ENCODE measurements around the gene TLR2.

The TLR2 gene, protein sequence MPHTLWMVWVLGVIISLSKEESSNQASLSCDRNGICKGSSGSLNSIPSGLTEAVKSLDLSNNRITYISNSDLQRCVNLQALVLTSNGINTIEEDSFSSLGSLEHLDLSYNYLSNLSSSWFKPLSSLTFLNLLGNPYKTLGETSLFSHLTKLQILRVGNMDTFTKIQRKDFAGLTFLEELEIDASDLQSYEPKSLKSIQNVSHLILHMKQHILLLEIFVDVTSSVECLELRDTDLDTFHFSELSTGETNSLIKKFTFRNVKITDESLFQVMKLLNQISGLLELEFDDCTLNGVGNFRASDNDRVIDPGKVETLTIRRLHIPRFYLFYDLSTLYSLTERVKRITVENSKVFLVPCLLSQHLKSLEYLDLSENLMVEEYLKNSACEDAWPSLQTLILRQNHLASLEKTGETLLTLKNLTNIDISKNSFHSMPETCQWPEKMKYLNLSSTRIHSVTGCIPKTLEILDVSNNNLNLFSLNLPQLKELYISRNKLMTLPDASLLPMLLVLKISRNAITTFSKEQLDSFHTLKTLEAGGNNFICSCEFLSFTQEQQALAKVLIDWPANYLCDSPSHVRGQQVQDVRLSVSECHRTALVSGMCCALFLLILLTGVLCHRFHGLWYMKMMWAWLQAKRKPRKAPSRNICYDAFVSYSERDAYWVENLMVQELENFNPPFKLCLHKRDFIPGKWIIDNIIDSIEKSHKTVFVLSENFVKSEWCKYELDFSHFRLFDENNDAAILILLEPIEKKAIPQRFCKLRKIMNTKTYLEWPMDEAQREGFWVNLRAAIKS

DNA sequence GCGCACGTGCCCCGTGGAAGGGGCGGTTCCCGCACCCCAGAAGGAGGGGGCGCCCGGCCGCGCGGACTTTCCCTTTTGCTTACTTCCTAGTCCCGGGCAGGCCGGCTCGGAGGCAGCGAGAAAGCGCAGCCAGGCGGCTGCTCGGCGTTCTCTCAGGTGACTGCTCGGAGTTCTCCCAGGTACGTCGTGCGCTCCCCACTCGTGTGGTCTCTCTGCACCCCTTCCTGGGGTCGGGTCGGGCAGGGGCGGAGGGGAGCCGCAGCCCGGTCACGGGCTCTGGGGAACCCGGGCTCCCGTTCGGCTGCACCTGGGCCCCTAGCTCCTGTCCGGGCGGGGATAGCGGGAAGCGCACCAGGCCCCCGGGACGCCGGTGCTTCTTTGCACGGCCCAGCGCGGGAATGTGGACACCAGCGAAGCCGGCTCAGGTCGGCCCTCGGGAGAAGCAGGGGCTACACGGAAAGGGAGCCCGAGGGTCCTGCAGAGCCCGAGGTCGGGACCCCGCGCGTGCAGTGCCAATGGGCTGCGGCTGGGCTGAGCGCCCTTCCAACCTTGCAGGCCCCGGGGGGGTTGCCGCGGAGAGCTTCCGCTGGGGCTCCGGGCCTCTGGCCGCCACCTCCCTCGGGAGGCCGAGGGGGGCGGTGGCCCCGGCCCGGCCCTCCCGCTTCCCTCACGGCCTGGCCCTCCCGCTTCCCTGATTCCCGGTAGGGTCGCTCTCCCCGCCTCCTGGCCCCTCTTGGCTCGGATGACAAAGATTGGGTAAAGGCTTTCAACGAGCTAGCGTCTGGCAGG, at the start of gene TLR2:
TSS of gene TLR2 (plus strand) at position 99 of the 789 bp plus-strand sequence. CDS start 18,628 bp downstream, outside the sequence.
- peak; percentile 34 to 53 for DNase-seq (ENCODE audit: low read depth in 2 of 2)

DNA sequence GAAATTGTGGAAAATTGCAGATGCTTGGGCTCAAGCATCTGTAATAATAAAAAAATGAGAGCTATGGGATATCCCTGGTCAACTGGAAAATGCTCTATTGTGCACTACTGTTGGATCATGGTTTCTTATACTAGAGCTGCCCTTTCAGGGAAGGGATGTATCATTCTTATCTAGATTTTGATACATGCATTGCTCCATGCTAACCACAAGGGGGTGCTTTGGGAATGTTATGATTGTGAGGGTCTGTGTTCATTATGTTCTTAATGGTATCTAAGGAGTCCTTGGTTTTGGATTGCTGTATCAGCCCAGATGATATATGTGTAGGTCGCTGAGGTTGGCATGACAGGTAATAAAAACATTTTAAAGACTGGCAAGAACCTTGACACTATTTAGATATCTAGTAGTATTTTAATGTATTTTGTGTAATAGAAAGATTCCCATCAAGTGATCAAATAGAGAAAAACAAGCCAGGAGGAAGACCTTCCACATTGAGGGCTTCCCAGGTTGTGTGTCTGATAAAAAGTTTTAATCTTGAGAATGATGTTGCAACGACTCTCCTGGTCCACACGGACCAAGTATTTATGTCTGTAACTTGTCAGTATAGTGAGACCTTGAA, 49.2 kb upstream of the TLR2 start:
- DNase-seq (ENCODE audit: low read depth in 2 of 2) = no peak

DNA sequence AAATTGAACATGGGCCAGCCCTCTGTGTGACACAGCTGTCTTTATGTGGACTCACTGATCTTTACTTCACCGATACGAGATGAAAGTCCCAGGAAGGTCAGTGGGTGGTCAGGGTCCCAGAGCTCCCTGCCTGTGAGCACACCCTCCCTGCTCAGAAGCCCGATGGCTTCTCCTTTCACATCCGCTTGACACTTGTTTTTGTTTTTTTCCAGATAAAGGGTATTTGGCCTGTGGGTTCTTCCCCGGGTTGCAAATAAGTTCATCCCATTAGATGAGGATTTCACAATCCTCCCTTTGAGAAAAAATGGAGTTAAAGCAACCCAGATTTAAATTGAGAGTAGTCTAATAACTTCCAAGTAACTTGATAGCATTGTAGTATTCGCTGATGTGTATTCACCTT, 48.2 kb upstream of the TLR2 start:
- no peak for DNase-seq (ENCODE audit: low read depth in 2 of 2)

DNA sequence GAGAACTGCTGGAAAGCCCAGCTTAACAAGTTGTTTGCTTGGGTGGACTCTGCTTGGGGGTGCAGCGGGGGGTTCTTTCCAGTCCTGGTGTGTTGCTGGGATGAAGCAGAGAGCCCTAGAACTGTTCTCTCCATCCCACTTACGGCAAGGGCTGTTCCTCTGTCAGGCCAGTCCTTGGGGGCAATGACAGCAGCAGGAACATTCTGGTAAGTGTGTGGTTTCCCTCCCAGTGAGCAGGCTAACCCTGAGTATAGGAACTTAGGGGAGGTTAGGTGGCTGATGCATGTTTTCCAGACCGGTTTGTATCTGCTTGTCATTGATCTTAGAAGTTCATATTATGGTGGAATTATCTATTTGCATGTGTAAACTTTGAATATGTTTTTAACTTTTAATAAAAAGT, 46.9 kb upstream of the TLR2 start:
- no peak for DNase-seq (ENCODE audit: low read depth in 2 of 2)

DNA sequence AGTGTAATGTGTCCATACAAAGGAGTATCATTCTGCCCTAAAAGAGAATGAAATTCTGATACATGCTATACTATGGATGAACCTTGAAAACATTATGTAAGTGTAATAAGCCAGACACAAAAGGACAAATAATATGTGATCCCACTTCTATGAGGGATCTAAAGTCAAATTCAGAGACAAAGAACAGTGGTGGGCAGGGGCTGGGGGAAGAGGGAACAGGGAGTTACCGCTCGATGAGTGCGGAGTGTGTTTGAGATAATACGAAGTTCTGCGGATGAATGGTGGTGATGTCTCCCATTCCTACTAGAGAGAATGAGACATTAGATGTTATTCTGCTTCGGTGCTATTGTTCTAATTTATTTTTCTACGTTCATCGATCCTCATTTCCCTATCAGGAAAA, 46.1 kb upstream of the TLR2 start:
- DNase-seq (ENCODE audit: low read depth in 2 of 2) = no peak

DNA sequence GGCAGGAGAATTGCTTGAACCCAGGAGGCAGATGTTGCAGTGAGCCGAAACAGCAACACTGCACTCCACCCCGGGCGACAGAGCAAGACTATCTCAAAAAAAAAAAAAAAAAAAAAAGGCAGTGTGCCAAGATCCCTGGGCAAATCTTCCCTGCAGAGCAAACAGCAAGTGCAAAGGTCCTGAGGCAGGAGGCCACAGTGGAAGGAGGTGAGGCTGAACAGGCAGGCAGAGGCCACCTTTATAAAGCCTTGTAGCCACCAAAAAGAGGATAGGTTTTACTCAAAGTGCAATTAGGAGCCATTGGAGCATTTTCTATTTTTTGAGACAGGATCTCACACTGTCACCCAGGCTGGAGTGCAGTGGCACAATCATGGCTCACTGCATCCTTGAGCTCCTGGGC, 45.1 kb upstream of the TLR2 start:
- no peak for DNase-seq (ENCODE audit: low read depth in 2 of 2)

DNA sequence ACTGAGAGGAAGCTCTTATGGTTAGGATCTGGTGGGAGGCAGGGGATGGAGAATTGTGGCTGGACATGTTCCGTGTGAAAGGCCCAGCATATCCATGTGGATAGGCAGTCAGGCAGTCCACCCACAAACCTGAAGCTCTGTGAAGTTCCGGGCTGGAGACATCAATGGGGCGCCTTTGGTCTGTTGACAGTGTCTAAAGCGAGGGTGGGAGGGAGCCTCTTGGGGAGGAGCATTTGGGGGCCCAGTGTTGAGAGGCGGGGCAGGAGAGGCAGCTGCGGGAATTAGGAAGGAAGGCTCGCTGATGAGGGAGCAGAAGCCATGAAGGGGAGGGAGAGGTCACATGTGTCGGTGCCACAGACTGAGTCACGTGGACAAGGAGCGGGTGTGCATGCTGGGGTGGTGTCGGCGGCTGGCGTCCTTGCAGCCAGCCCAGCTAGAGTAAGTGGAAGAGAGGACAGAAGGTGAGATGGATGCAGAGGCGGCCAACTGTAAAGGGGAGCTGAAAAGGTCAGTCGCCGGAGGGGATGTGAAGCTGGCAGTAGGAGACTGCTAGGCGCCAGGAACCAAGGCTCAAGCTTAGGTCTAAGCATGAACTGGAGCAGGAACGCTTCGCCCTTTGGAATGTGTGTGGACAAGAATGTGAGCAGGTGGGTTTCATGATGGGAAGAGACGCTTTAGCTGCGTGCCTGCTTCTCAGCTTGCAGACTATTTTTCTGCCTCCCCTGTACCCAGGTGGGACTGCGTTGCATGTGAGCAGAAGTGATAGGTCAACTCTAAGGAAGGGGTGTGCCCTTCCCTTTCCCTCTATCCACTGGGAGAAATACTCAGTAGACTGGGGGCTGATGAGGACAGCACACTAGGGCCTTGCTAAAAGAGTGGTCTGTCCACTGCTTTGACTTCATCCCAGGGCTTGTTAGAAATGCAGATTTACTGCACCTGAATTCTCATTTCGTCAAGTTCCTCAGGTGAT, 44.0 kb upstream of the TLR2 start:
- no peak for DNase-seq (ENCODE audit: low read depth in 2 of 2)

DNA sequence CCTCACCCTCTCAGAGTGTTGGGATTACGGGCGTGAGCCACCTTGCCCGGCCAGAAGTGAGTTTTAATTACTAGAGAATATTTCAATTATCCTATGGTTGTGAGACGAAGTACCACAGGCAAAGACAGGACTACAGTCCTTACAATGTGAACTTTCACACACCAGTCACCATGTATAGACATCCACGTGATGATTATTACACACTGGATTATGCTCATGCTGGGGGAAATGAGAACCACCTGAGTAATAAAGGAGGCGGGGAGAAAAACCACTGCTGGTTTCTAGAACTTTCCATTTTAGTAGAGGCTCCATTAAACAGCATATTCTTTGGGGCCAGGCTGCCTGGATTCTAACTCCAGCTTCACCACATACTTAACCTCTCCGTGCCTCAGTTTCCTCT, 42.5 kb upstream of the TLR2 start:
- DNase-seq (ENCODE audit: low read depth in 2 of 2) = no peak

DNA sequence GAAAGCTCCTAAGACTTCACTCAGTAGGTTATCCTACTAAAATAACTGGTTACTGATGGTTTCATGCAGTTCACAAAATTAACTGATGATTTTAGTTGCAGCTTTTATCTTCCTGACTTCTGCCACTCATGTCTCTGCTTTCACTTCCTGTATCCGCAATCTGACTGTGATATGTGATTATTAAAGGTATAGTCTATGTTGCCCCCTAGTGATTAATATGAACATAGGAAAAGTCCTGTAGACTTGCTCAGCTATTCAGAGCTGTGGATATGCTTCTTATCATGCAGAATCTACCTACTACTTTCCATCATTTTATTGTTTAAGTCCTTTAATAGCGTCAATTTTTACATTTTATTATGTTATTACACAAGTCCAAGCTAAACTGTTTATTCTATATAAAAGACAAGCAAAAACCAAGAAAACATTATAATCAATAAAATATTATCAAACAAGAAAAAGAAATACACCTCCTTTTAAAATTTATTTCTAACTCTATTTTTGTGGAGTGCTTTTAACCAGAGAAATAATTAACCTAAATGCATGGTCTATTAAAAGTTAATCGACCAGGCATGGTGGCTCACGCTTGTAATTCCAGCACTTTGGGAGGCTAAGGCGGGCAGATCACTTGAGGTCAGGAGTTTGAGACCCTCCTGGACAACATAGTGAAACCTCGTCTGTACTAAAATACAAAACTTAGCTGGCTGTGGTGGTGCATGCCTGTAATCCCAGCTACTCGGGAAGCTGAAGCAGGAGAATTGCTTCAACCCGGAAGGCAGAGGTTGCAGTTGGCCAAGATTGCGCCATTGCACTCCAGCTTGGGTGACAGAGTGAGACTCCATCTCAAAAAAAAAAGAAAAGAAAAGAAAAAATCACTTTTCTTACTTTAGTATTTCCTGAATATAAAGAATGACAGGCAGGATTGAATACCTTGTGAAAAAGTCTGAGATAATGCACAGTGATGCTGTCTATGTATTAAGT, 40.4 kb upstream of the TLR2 start:
- DNase-seq (ENCODE audit: low read depth in 2 of 2) = no peak

DNA sequence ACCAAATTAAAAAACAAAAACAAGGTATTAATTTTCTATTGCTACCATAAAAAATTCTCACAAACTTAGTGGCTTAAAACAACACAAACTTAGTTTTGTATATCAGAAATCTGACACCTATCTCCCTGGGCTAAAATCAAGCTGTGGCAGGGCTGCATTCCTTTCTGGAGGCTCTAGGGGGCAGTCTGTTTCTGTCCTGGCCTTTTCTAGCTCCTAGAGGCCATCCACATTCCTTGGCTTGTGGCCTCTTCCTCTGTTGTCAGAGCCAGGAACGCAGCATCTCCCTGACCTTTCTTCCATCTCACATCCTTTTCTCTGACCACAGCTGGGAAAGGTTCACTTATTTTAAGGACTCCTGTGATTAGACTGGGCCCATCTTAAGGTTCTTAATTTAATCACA, 38.9 kb upstream of the TLR2 start:
- peak in 1 of 2 experiments; percentile 15 for DNase-seq (ENCODE audit: low read depth in 2 of 2)

DNA sequence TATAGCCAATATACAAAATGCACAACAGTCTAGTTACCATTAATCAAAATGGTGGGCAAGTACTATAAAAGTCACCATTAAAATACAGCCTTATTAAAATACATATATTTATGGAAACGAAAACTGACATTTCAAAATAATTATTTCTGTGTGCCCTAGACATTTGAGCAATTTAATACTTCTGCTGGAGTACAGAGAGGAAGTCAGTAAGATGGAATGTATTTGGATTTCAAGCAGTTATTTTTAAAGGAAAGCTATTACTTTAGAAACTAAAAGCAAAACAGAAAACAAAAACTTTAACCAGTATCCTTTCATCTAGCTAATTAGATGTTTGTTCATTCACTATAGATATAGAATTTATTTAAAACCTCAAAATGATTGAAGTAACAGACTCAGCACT, 37.8 kb upstream of the TLR2 start:
- no peak for DNase-seq (ENCODE audit: low read depth in 2 of 2)

DNA sequence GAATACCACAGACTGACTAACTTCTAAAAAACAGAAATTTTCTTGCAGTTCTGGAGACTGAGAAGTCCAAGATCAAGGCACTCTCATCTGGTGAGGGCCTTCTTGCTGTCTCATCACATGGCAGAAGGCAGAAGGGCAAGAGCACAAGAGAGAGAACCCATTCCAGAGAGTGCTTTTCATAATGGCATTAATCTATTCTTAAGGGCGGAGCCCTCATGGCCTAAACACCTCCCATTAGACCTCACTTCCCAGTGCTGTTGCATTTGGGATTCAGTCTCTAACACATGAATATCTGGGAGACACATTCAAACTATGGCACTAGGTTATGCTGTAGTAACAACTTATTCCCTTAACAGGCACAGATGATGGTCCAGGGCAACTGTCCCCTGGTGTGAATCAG, 37.1 kb upstream of the TLR2 start:
- DNase-seq (ENCODE audit: low read depth in 2 of 2) = no peak

DNA sequence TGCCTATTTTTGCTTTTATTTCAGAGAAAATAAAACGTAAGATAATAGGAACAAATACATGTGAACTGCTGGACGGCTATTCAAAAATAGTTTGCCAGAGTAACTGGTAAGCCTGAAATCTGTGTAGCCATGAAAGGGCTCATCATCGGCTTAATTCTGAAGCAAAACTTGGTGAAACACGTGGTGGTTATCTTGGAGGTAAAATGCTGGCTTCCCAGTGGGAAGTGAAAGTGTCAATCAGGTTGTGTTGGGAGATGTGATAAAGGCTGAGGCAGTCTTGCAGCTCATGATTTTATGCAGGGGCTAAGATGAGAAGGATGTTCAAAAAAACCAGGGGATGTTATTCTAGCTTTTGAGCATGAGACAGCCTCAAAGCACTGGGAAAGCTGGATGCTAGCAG, 36.1 kb upstream of the TLR2 start:
- DNase-seq (ENCODE audit: low read depth in 2 of 2) = no peak

DNA sequence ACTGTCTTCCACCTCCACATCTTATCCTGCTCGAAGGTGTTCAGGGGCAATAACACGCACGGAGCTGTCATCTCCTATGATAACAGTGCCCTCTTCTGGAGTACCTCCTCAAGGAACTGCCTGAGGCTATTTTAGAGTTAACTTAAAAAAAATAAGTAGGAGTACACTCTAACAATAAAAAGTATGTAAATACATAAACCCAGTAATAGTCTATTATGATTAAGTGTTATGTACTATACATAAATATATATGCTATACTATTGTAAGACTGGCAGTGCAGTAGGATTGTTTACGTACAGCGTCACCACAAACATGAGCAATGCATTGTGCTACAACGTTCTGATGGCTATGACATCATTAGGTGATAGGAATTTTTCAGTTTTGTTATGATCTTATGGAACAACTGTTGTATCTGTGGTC, 34.5 kb upstream of the TLR2 start:
- DNase-seq (ENCODE audit: low read depth in 2 of 2) = no peak

DNA sequence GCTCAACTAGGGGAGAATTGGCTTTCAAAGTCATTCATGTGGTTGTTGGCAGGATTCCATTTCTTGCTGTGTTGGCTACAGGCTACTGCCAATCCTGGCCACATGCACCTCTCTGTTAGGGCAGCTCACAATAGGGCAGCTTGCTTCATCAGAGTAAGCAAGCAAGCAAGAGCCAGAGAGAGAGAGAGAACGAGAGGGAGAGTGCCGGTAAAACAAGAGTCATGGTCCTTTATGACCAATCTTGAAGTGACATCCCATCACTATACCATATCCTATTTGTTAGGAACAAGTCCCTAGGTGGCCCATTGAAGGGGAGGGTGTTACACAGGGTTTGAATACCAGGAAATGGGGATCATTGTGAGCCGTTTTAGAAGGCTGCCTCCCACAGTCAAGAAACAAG, 33.0 kb upstream of the TLR2 start:
- no peak for DNase-seq (ENCODE audit: low read depth in 2 of 2)

DNA sequence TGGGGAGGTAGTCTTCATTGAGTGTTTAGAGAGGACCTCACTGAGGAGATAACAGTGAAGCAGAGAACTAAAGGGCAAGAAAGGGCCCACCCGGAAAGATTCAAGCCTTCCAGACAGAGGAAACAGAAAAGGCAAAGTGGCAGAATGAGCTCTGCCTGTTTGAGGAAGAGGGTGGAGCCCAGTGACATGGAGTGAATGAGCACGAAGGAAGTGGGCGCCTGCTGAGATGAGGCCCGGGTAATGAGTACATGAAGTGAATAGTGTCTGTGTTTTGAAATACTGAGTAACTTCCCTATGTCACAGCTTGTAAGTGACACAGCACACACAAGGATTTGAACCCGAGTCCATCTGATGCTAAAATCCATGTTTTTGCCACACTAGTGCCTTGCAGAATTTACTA, 32.5 kb upstream of the TLR2 start:
- DNase-seq (ENCODE audit: low read depth in 2 of 2) = peak; percentile 21 to 23

DNA sequence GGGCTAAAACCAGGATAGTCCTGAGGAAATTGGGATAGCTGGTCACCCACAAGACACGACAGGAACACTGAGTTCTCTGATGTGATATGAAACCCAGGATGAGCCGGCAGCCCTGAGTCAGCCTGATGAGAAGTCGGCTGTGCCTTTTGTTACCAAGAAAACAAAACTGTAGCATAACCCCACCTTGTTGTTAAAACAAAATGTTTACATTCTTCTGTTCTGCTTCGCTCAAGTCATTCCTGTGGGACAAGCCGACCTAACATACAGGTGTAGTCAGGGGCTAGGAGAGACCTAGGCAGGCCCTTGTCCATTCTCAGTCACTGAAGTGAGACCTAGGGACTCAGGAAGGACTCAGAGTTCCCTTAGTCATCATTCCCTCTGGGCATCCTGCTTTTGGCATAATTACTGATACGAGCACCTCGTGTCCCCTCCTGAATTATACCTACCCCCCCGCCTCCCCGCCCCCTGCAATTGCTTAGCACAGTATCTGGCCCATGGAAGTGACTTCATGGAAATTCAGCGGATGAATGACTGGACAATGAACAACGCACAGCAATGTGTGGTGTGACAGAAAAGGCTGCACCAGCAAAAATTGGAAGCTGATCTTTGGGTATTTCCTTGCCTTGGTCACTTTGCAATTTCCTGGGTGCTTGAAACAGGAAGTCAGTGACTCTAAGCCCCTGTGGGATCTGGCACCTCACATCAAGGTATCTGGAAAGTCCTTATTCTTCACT, 31.9 kb upstream of the TLR2 start:
- no peak for DNase-seq (ENCODE audit: low read depth in 2 of 2)

DNA sequence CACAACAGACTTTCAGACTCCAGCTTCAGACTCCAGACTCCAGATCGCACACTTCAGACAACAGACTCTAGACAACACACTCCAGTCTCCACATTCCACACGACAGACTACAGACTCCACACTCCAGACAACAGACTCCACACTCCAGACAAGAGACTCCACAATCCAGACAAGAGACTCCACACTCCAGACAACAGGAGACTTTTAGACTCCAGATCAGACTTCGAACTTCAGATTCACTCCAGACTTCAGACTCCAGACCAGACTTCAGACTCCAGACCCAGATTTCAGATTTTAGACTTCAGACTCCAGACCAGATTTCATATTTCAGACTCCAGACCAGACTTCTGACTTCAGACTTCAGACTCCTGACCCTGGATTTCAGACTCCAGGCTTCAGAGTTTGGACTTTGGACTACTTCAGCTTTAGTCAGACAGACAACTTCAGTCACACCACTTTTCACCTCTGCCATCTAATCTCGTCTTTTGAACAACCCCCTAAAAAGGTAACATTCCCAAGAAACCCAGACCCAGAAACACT, 29.0 kb upstream of the TLR2 start:
- DNase-seq (ENCODE audit: low read depth in 2 of 2) = no peak

DNA sequence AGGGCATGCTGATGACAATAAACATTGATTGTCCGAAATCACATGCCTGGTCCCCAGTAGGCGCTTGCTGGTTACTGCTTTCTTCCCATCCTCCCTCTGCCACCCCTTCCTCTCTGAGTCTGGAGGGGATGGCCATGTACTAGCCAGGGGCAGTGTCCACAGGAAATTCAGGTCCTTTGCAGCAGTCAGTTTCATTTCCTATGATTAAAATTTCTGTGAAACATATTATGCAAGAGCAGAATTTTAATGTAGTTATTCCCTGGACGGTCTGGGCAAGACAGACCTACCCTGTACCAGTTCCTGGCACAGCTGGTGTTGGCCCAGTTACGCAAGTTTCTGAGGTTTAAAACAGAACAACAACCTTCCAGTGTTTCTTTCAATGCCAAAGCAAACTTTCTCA, 28.2 kb upstream of the TLR2 start:
- no peak for DNase-seq (ENCODE audit: low read depth in 2 of 2)
